Mesodermal cell (in vitro differentiated cells): ENCODE measurements around the gene EGF.
"Not testable (repeated sequence)": the region's sequence is repeated elsewhere in the genome, so short reads cannot be mapped to it uniquely, and the experiment has no call there.

Experiments used
- H3K27ac ChIP-seq: 2 replicates; pipeline ENCODE4 v1.7.0; 2013; ENCODE audit warnings: mild to moderate bottlenecking, low read depth, low read length, moderate library complexity; ENCODE audit not compliant: severe bottlenecking
- H3K36me3 ChIP-seq: 2 replicates; pipeline ENCODE4 v1.7.1; 2013; ENCODE audit warnings: mild to moderate bottlenecking, low read length, moderate library complexity; ENCODE audit not compliant: control insufficient read depth, insufficient read depth
- H3K4me1 ChIP-seq: one replicate; pipeline ENCODE4 v1.7.1; 2013; ENCODE audit warnings: mild to moderate bottlenecking, low read length; ENCODE audit not compliant: insufficient read depth, control insufficient read depth, poor library complexity, severe bottlenecking
- H3K4me3 ChIP-seq: 2 replicates; pipeline ENCODE4 v1.7.0; 2013; ENCODE audit warnings: low read length, control low read depth, mild to moderate bottlenecking; ENCODE audit not compliant: insufficient read depth, poor library complexity, severe bottlenecking; ENCODE audit errors: extremely low read depth
- H3K9me3 ChIP-seq: 2 replicates; pipeline ENCODE4 v1.7.1; 2013; ENCODE audit warnings: mild to moderate bottlenecking, low read length, moderate library complexity; ENCODE audit not compliant: control insufficient read depth
- WGBS, 2 experiments: methylation state at CpG; one replicate each; pipeline ENCODE4 v1.1.5; 2013; ENCODE audit warnings: missing lambda C conversion rate in 2 of 2; ENCODE audit not compliant: insufficient coverage in 2 of 2; 5-methylcytosine and 5-hydroxymethylcytosine counted together

EGF gene

DNA sequence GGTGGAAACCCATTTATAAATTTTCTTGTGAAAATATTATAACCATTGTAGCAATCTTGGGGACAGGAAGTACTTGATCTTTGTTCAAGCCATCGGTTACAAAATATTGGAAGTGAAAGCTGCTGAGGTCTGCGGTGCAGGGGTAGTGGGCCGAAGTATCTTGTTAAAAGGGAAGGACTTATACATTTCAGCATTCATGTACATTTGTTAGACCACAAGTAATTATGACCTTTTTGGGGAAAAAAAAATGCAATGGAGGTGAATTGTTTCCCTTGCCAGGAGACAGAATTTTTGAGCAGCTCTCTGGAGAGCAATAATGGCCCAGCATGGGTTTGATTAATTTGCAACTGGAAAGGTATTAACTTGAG lies 121.3 kb downstream of the EGF start:
- no peaks in the 10 kb centered on the region for H3K9me3 ChIP-seq
- no CpG with 5 or more reads among the region's 3 CpGs for WGBS, 2 experiments
- H3K36me3 ChIP-seq: no peaks in the 10 kb centered on the region
- H3K4me3 ChIP-seq: no peak overlapping the region
- H3K4me1 ChIP-seq: no peaks in the 10 kb centered on the region
- H3K27ac ChIP-seq: no peak overlapping the region

- not testable (repeated sequence) for H3K27ac ChIP-seq, H3K4me1 ChIP-seq, H3K4me3 ChIP-seq, H3K9me3 ChIP-seq, H3K36me3 ChIP-seq
- 88 to 92% methylated on average over 11 of the region's 11 CpGs for WGBS, 2 experiments
These were observed 126.5 kb downstream of the EGF start for GRCh38 chr4:110039164-110039563.

DNA sequence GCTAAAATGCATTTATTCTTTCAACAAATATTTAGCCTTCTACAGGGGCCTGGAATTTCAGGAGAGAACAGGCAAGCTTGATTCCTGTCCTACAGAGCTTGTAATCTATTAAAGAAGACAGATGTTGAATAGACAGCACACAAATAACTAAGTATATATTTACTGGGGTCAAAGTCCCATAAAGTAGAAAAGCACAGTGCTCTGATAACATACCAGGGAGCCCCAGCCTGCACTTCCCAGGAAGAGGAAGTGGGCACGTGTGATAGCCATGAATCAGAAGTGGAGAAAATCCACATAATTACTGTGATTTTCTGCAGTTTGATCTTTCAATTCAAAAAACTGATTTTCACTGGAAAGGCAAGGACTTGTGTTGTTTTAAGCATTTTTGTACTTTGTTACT lies 129.1 kb downstream of the EGF start:
- Histone ChIP-seq H3K27ac (no peak overlapping the region), H3K9me3 (no peaks in the 10 kb centered on the region), H3K36me3 (peaks cover 8% of the 10 kb centered on the region), H3K4me3 (no peak overlapping the region), H3K4me1 (peaks cover 8% of the 10 kb centered on the region)
- 86% methylated on average over 1 of the region's 1 CpG; no CpG with 5 or more reads in 1 of the 2 experiments for WGBS, 2 experiments

DNA sequence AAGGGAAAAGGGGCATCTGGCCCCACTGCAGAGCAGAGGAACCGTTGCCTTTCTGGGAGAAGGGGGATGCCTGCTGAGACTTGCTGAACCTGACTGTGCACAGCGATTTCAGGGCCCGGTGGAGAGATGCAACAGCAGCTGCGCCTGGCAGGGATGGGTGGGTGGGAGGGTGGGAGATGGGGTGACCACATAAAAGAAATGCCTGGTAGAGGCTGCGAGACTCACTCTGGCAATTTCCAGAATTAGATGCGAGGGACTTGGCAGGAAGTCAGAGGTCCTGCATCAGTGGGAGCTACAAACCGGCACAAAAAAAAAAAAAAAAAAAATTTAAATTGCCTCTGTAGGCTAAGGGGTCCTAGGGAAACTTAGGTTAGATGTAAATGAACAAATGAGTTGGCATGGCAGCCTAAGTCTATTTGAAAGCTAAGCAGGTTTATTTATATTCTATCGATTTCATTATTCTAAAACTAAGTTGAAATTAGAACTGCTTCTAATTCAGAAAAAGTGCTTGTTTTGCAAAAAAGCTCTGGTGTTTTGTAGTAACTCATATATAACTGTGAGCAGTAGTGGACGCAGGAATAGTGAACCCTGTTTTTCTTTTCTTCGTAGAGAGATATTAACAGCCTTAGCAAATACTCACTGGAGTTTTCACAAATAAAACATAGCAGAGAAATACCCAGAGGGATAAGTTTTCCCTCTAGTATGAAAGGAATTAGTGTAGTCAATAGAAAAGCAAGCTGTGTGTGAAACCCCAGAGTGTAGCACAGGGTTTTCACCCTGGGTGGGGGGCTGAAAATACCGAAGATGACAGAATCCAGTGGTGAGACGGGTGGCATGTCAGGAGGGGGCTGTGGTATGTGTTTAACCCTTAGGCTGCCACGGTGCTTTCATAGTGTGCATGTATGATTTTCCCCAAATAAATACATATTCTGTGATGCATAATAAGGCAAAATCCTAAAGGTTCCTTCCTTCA lies 130.1 kb downstream of the EGF start:
- WGBS, 2 experiments: 0 to 54% methylated on average over 1 to 5 of the region's 13 CpGs
- Histone ChIP-seq H3K4me3 (no peak overlapping the region), H3K27ac (peak overlapping the region; percentile 55), H3K9me3 (no peaks in the 10 kb centered on the region), H3K36me3 (peaks cover 15% of the 10 kb centered on the region), H3K4me1 (peaks cover 8% of the 10 kb centered on the region)

DNA sequence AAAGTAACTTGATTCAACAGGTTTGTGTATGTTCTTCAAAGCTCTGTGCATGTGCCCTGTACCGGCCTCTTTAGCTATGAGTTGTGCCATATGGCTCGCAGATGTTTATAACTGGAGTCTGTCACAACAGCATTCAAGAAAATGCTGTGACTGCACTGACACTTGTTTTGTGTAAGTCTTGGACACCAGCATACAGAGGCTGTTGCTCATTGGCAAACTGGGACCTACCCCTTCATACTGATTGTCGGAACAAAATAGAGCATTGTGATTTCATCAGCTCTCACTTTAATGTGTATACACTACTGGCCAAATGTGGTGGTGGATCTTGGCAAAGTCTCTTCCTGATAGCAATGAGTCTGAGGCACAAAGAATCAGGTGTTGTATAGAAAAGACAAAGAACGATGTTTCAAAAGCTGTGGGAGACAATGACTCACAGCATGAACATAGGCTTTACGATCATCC lies 133.9 kb downstream of the EGF start:
- no peaks in the 10 kb centered on the region for H3K9me3 ChIP-seq
- no peak overlapping the region for H3K4me3 ChIP-seq
- H3K27ac ChIP-seq: no peak overlapping the region
- peaks cover 8% of the 10 kb centered on the region for H3K4me1 ChIP-seq
- 93 to 94% methylated on average over 4 to 5 of the region's 5 CpGs for WGBS, 2 experiments
- H3K36me3 ChIP-seq: peaks cover 46% of the 10 kb centered on the region

GRCh38 chr4:110049951-110050925 lies 137.6 kb downstream of the EGF start:
- H3K9me3 ChIP-seq: no peaks in the 10 kb centered on the region
- peaks cover 71% of the 10 kb centered on the region for H3K36me3 ChIP-seq
- 70 to 100% methylated on average over 2 to 3 of the region's 9 CpGs for WGBS, 2 experiments
- H3K27ac ChIP-seq: no peak overlapping the region
- no peak overlapping the region for H3K4me3 ChIP-seq
- no peaks in the 10 kb centered on the region for H3K4me1 ChIP-seq

DNA sequence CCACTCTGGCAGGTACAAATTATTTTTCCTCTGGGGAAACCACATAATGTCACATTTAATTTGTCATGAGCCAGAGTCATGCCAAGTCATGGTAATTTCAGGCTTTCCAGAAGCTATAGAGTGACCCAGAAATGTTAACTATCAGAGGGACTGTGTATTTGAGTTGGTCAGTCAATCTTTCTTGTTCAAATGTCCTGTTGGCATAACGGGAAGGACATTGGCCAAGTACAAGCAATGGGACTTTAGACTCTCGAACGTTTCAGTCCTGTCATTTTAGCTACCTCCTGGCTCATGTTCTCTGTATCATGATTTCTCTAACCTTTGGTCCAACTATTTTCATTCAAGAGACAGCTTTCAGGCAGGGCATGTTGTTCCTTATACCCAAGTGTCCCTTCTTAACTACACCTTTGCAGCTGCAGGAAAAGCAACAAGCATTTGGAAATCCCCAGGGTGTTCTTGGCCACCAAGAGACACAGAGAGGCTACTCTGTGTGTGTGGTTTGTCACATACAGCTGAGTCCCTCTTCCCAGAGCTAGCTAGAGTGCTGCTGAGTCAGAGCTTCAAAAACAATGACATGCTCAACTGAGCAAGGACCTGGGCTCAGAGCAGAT lies 142.6 kb downstream of the EGF start:
- Histone ChIP-seq H3K4me3 (no peak overlapping the region), H3K9me3 (no peaks in the 10 kb centered on the region), H3K4me1 (peaks cover 16% of the 10 kb centered on the region), H3K27ac (peak overlapping the region; percentile 8), H3K36me3 (peaks cover 62% of the 10 kb centered on the region)
- 89 to 97% methylated on average over 3 of the region's 3 CpGs for WGBS, 2 experiments

- WGBS, 2 experiments: no CpG with 5 or more reads among the region's 1 CpG
- H3K4me3 ChIP-seq: no peak overlapping the region
- H3K27ac ChIP-seq: no peak overlapping the region
- no peaks in the 10 kb centered on the region for H3K9me3 ChIP-seq
- peaks cover 17% of the 10 kb centered on the region for H3K4me1 ChIP-seq
- peaks cover 33% of the 10 kb centered on the region for H3K36me3 ChIP-seq
These were observed 146.0 kb downstream of the EGF start for GRCh38 chr4:110058677-110059076.

GRCh38 chr4:110059556-110060191 lies 147.0 kb downstream of the EGF start:
- Histone ChIP-seq H3K9me3 (no peaks in the 10 kb centered on the region), H3K4me1 (peaks cover 17% of the 10 kb centered on the region), H3K27ac (no peak overlapping the region), H3K4me3 (no peak overlapping the region), H3K36me3 (peaks cover 36% of the 10 kb centered on the region)
- 88% methylated on average over 1 of the region's 3 CpGs; no CpG with 5 or more reads in 1 of the 2 experiments for WGBS, 2 experiments

DNA sequence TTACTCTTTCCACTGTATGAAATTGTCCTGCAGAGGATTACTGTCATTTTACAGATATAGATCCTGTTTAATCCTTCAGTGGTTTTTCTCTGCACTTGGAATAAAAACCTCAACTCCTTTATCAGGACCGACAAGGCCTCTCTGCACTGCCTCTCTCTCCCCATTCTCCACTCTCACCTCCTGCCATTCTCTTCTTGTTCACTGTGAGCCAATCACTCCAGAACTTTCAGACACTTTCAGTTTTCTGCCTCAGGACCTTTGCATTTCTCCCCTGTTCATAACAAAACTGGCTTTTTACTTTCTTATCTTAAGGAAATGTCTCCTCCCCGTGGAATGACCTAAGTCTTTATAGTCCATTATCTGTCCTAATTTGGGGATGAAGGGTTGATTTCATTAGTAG lies 148.4 kb downstream of the EGF start:
- Histone ChIP-seq H3K36me3 (peaks cover 27% of the 10 kb centered on the region), H3K9me3 (no peaks in the 10 kb centered on the region), H3K4me3 (no peak overlapping the region), H3K27ac (no peak overlapping the region), H3K4me1 (peaks cover 9% of the 10 kb centered on the region)
- WGBS, 2 experiments: 90 to 100% methylated on average over 1 of the region's 2 CpGs
